ENCODE data around the gene RALGPS2. TPM values are rescaled to one million over a fixed set of nuclear protein-coding genes. Genes with fewer than 3 reads are reported as not detected.

Gene RALGPS2
- total and polyA plus RNA-seq, 2 of the 8 experiments (the other 6 are each of a cell fraction or from before 2014, with no cell fraction given) = 6.7 to 38.0 TPM

DNA sequence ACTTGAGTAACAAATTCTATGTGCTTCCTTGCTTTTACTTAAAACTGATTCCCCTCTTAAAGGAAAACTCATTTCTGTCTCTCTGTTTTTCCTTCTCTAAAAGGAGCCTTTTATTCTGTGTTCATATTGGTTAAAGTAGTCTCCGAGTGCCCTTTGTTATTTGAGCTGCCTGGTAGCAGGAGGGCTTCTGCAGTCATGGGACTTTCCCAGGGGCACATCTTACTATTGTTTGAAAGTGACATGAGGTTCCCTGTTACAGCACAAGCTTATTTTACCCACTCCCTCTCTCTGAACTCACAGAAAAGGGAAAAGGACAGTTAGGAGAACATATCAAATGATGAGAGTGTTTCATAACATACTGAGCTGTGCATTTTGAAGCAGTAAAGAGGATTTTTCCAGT, 203.9 kb downstream of the RALGPS2 start (continued):
- TF ChIP-seq CTBP2 (IDR thresholded peaks at IDR 0.05; ENCODE audit: borderline replicate concordance, insufficient read depth, insufficient read length, low read length) = no peak
- TF ChIP-seq RFX5 (IDR thresholded peaks at IDR 0.05; ENCODE audit: borderline replicate concordance, low read depth, low read length) = no peak
